HG03103 (cell line): Measurements from ENCODE around the gene PTPN7.
"Not testable (repeated sequence)": the region's sequence is repeated elsewhere in the genome, so short reads cannot be mapped to it uniquely, and the experiment has no call there.

Experiments used
- ATAC-seq: cut with Tn5 transposase; IDR thresholded peaks from one replicate; pipeline ENCODE4 v1.9.1; 2021; ENCODE audit warnings: low read depth; ENCODE audit not compliant: unreplicated experiment

PTPN7 gene

GRCh38 chr1:202160377-202160940 is at the start of gene PTPN7:
TSS of gene PTPN7 (minus strand) at chr1:202160602. CDS start at chr1:202159402, 1,200 bp downstream.
- ATAC-seq = no peak

DNA sequence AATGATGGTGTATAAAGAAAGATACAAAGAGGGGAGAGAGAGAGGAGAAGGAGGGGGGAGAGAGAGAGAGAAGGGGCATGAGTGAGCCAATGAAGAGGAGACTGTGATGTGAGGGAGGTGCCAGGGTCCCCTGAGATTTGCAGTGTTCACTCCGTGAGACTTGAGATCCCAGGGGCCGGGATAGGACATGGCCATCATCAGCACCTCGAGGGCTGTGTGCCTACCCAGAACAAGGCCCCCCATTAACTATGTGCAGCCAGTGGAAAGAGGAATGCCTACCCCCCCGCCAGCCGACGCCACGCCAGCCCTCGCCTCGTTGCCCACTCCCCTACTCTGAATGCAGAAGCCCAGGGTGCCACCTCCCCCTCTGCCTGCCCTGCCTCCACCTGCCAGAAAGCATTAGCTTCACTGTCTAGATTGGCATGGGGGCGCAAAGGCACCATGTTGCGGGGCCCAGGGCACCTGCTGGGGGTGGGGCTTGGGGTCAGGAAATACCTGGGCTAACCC is 48.0 kb upstream of the PTPN7 start:
- ATAC-seq = no peak

GRCh38 chr1:202207292-202207691 is 46.9 kb upstream of the PTPN7 start:
- no peak for ATAC-seq

DNA sequence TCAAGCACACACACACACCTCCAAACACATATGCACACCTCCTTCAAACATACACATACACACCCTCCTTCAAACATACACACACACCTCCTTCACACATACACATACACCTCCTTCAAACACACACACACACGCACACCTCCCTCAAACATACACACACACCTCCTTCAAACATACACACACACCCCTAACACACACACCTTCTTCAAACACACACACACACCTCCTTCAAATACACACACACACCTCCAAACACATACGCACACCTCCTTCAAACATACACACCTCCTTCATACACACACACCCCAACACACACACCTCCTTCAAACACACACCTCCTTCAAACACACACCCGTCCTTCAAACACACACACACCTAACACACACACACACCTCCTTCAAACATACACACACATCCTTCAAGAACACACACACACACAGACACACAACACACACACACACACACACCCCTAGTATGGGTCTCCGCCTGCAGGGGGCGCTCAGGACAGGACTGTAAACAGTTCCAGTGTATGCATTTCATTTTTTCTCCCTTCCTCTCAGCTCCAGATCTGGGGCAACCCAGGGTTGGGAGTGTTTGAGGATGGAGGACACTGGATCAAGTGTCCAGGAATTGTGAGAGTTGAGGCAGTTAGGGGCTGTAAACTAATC is 45.3 kb upstream of the PTPN7 start:
- no peak for ATAC-seq

DNA sequence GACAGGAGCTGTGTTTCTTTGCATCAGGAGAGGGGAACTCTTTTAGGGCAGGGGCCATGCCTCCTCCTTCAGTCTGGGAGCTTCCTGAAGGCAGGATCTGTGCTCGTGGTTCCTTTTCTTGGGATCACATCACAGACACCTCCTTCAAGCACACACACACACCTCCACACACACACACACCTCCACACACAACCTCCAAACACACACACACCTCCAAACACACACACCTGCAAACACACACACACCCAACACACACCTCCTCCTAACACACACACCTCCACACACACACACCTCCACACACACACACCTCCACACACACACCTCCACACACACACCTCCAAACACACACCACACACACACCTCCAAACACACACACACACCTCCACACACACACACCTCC is 43.7 kb upstream of the PTPN7 start:
- ATAC-seq = no peak

DNA sequence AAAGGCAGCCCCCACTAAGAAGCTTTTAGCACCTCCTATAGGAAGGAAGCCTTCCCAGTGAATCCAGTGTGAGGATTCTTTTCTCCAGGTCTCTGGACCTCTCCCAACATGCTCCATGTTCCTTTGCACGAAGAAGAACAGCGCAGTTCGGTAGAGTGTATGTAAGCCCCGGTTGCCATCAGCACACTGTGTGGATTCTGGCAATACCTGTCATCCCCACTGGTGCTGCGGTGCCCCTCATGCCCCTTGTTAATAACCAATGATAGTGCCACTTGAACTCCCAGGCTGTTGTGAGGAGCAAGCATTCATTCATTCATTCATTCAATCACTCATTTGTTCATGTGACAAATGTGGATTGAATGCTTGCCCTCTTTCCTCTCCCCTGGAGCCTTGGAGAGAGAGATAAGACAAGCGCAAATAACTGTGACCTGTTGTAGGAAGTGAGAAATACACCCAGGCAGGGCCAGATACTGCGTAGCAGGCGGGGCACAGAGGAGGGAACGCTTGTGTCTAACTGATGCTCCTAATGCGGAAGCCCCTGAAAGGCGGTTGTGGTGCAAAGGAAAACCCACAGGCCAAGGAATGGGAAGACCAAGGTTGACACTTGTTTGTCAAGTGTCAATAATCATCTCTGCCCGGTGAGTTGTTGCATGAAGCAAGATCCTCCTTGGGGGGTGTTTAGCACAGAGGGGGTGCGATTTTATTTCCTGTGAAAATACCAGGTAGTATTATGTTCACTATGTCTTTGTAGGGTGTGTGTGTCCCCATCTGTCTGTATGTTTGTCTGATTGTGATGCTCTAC is 43.0 kb upstream of the PTPN7 start:
- ATAC-seq = no peak

DNA sequence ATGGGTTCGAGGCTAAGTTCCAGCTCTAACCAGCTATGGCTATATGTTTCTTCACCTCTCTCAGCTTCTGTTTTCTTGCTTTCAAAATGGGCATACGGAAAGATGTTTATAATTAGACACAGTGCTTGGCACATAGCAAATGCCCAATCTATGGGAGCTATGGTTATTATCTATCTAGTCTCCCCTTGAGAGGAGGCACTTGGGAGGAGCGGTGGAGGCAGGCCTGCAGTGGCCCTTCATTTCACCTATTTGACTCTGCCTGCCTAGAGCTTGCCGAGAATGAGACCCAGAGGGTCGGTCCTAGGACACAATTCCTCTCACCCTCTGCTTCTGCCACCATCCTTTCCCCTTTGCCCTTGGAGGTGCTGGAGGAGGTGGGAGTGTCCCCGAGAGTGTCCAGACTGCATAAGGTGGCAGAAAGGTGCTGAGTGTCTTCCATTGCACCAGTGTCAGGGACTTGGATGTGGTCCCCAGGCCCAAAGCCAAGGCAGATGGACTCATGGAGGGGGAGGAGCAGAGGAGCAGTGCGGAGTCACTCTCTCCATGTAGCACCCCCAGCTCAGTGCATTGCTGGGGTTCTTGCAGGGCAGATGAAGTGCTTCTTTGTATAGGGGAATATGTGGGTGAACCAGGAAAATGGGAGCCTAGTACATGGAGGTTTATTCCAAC is 42.2 kb upstream of the PTPN7 start:
- no peak for ATAC-seq

DNA sequence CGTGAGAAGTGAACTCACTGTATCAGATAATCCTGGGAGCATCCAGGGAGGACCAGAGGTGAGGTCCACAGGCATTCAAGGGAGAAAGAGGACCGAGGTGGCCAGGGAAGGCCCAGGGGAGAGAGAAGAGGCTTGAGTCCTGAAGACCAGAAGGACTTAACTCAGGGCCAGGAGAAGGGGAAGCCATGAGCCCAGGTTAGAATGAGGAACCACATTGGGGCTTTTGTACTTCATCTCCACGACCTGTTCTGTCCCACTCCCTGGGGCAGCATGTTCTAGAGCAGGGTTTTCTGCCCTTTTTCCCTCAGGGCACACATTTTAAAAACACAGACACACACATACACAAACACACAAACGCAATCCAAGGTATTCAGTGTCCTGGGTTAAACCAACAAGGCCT is 41.6 kb upstream of the PTPN7 start:
- ATAC-seq = no peak

DNA sequence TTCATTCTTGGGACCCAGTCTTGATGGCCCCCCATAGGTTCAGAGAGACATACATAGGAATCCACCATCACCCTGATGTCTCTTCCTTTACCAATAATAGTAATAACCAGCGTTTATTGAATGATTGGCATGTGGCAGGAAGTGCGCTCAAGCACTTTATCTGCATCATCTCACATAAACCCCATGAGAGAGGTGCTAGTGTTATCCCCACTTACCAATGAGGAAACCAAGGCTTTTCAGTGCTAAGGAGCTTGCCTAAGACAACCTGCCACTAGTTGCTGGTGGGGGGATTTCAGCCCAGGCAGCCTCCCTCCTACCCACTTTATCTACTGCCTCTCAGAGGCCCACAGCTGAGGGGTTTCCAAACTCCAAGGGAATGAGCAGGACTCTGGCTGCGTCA is 40.9 kb upstream of the PTPN7 start:
- ATAC-seq = no peak

DNA sequence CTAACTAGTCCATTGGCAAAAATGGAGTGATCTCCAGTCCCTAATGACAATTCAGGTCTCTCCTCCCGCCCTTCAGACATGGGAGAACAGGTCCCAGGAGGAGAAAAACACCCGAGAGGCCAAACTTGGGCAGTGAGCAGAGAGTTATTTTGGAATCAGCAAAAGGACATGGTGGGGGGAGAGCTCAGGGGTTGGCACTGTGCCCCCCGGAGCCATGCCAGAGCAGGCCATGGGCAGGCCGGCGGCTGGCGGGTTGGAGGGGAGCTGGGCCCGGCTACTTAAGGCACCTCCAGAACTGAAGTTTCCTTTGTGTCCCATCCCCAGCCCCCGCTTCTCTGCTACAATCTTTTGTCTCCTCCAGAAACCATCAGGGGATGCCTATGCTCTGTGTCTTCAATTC is 40.3 kb upstream of the PTPN7 start:
- no peak for ATAC-seq

GRCh38 chr1:202200112-202200548 is 39.7 kb upstream of the PTPN7 start:
- no peak for ATAC-seq

DNA sequence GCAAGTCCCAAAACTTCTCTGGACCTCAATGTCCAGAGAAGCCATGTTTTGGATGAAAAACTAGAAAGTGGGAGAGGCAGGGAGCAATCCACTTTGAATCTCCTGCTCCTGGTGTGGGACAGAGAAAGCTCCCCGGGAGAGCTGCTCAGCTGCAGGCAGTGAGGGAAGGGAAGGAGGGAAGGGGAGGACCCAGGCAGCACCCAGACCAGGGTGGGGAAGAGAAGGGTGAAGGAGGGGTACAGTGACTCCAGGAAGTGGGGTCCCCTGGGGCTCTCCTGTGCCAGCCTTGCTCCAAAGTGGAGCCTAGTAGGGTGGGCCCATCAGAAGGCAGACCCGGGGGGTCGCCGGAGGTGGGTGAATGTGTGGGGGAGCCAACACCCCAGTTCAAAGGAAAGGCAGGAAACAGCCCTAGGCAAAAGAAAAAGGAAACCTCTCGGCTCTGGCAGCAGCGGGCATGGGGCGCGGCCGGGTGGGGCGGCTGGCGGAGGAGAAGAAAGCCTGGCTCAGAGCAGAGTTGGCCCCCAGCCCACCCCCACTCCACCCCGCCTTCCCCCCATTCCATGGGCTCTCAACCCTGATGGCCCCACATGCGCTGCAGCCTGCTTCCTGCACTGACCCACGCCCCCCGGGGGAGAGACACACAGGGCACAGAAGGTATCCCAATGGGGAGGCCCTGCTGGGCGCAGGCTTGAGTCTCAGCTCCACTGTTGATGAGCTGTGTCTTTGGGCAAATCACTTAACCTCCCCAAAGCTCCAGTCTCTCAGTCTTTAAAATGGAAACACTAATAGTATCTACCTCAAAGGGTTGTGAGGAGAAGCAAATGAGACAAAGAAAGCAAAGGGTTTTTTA is 38.9 kb upstream of the PTPN7 start:
- ATAC-seq = no peak

DNA sequence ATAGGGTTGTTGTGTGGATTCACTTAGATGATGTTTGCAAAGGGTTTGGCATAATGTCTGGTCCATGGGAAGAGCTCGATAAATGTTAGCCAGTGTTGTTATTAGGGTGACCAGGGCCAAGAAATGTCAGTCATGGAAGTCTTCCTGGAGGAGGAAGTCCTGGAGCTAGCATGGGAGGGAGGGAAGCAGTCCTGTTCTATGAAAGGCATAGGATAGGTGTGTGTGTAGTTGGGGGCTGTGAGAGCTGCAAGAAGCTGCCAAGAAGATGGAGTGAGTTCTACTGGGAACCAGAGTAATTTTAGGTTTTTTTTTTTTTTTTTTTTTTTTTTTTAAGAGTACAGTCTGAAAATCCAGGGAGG is 37.9 kb upstream of the PTPN7 start:
- ATAC-seq = no peak

DNA sequence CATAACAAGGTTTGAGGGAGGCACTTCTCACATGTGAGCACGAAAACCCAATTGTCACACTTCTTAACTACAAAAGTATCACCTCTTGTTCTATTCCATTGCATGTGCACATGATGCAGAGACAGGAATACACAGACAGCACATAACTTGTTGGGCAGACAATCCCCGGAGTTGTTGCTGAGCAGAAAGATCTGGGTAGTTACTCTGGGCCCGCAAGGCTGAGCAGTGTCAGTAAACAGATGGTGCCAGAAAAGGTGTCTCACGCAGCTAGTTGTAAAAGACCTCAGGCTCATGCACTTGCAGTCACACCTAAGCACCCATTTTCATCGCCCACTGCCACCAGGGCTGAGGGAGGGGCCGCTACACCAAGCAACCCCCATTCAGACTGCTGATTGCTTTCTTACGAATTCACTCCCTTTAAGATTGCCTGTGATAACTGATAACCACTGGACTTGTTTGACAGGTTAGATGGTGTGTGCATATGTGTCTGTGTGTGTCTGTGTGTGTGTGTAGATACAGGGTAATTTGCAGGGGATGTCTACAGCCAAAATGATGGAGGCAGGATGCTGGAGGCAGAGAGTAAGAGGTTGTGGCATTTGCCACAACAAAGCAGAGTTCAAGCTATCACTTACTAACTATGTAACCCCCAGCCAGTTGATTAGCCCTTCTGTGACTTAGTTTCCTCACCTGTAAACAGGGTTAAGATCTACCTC is 37.4 kb upstream of the PTPN7 start:
- ATAC-seq = no peak

GRCh38 chr1:202194328-202194648 is 33.9 kb upstream of the PTPN7 start:
- ATAC-seq = no peak

GRCh38 chr1:202193614-202194327 is 33.4 kb upstream of the PTPN7 start, which contains the start of gene LGR6:
TSS of gene LGR6 (plus strand) at chr1:202193799. CDS start at chr1:202193990, 191 bp downstream.
- no peak for ATAC-seq

GRCh38 chr1:202192770-202193613 is 32.6 kb upstream of the PTPN7 start:
- ATAC-seq = peak; percentile 55

- ATAC-seq = not testable (repeated sequence)
Measured at GRCh38 chr1:202191391-202191790, 31.0 kb upstream of the PTPN7 start.
